GM12865 (cell line): ENCODE measurements around the gene LGI2.
"Not testable (repeated sequence)": the region's sequence is repeated elsewhere in the genome, so short reads cannot be mapped to it uniquely, and the experiment has no call there.

Experiments
- DNase-seq: peaks from one replicate; pipeline ENCODE4 v3.0.0; 2010; ENCODE audit warnings: low read depth
- H3K4me3 ChIP-seq: 2 replicates; pipeline ENCODE4 v1.5.1; 2011; ENCODE audit warnings: mild to moderate bottlenecking, low read depth, low read length, control low read depth
- TF ChIP-seq, protein P1 (sequence below): IDR thresholded peaks from 2 replicates; pipeline ENCODE4 v1.5.1; 2011; ENCODE audit warnings: low read length, control low read depth, low read depth, inconsistent platforms; ENCODE audit not compliant: insufficient read depth; ENCODE audit errors: missing control alignments

LGI2 gene

DNA sequence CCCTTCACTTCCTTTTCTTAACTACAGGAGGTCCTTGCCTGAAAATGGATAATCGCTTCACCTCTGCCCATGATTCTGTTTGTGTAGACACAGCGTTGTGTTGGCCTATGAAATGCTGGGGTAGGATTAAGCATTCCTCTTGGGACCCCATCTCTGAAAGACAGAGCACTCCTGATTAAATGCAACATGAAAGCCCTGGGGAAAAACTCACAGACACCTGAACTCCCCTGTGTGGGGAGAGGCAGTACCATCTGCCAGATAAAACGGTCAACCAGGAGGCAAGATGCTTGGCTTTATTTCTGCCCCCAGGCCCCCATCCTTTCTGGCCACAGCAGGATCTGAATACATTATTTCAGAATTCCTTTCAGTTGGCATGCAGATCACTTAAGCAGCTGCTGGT lies 1.9 kb downstream of the LGI2 start:
- DNase-seq, result no peak
- no peak overlapping the region for H3K4me3 ChIP-seq
- TF ChIP-seq, protein P1, sequence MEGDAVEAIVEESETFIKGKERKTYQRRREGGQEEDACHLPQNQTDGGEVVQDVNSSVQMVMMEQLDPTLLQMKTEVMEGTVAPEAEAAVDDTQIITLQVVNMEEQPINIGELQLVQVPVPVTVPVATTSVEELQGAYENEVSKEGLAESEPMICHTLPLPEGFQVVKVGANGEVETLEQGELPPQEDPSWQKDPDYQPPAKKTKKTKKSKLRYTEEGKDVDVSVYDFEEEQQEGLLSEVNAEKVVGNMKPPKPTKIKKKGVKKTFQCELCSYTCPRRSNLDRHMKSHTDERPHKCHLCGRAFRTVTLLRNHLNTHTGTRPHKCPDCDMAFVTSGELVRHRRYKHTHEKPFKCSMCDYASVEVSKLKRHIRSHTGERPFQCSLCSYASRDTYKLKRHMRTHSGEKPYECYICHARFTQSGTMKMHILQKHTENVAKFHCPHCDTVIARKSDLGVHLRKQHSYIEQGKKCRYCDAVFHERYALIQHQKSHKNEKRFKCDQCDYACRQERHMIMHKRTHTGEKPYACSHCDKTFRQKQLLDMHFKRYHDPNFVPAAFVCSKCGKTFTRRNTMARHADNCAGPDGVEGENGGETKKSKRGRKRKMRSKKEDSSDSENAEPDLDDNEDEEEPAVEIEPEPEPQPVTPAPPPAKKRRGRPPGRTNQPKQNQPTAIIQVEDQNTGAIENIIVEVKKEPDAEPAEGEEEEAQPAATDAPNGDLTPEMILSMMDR, result no peak

DNA sequence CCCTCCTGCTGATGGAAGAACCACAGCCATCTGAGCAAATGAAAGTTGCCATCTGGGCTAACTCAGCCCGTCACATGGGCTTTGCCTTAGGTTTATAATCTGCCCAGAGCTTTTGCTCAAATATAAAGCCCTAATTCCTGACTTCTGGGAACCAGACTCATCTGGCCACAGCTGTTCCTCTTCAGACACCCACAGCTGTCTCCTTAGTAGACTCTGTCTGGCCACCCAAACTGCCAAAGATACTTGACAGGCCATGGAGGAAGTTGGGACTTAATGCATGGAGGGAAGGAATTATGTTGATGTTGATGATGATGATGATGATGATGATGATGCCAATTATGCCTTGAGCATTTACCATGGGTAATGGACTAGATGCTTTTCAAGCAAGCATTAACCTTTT lies 8.0 kb downstream of the LGI2 start:
- TF ChIP-seq, protein P1, result no peak
- H3K4me3 ChIP-seq, result no peak overlapping the region
- no peak for DNase-seq

DNA sequence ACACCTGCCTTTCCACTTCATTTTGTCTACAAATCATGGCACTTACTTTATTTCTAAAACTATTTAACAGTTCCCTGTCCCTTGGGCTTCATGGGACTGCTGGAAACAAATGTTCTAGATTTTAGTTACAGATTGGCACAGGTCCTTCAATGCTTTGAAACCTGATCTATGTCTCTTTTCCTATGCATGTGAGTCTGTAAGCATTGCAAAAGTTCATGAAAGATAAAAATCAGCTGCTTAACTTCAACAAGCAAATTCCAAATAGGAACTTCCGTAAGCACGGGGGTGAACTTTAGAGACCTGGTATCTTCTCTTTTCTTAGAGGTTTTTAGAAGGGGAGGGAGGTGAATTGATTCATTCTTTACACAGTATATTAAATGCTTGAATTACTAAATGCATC lies 9.5 kb downstream of the LGI2 start:
- H3K4me3 ChIP-seq, result no peak overlapping the region
- TF ChIP-seq, protein P1, result no peak
- no peak for DNase-seq

DNA sequence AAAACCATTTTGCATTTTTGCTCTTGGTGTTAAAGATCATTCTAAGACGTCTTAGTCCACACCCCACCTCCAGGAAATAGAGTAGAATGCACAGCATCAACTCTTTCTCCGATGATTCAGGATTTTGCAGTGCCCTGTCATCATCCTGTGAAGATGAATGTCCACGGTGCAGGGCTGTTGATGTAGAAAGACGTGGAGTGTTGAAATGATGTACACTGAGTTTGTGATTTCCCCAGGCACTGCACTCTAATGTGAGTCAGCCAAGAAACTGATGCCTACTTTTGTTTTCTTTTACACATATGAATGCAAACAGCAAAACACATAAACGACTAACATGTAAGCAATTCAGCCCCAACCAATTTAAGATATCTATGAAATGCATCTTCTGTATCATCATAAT lies 10.5 kb downstream of the LGI2 start:
- TF ChIP-seq, protein P1, result no peak
- no peak for DNase-seq

DNA sequence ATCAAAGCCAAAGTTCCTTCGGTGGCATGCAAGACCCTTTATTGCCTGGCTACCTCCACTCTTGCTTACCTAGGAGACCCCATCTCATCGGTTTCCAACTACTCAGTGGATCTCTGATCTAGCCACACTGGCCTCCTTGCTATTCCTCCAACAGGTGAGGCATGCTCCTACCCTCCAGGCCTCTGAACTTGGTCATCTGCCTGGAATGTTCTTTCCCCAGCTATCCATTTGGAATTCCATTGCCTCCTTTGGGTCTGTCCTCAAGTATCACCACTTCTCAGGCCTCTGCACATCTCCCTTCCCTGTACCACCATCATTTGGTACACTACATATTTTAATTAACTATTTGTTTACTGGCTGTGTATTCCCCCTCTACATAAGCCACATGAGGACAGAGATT lies 11.2 kb downstream of the LGI2 start:
- DNase-seq, result no peak
- TF ChIP-seq, protein P1, result no peak
- H3K4me3 ChIP-seq, result no peak overlapping the region

More for the DNA sequence above, 10.5 kb downstream of the LGI2 start:
- H3K4me3 ChIP-seq, result no peak overlapping the region

DNA sequence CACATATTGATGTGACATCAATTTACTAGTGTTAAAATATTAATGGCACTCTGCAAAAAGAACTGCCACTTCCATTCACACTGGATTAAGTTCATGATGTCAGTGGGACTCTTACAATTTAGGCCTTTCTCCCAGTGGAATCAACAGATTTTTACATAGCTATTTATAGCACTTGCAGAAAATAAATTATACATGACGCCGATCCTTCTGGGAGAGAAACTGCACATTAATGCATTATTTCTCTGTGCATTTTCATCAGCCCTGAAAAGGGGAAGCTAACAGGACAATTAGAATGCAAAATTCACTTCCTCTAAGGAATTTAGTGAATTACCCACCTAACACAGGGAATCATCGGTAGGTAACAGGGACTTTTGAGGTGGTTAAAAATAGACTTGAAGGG lies 15.7 kb downstream of the LGI2 start:
- DNase-seq, result no peak
- TF ChIP-seq, protein P1, result no peak
- H3K4me3 ChIP-seq, result no peak overlapping the region

DNA sequence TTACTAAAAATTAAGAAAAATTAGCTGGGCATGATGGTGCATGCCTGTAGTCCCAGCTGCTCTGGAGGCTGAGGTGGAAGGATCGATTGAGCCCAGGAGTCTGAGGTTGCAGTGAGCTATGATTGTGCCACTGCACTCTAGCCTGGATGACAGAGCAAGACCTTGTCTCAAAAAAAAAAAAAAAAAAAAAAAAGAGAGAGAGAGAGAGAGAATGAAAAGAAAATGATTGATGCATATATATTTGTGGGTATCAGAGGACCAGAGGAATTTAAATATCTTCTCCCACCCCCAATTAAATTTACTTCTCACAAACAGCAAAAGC lies 16.1 kb downstream of the LGI2 start:
- not testable (repeated sequence) for DNase-seq, H3K4me3 ChIP-seq
